Testis (tissue), 2 donors: ENCODE data around the gene PCBP2.

ENCODE experiments used
- POLR2A ChIP-seq: fragments of 450-650 bp; IDR thresholded peaks from one replicate; pipeline ENCODE4 v1.6.1; 2017; ENCODE audit warnings: antibody characterized with exemption, mild to moderate bottlenecking, moderate library complexity
- TF ChIP-seq, protein P1 (sequence below), 3 experiments: fragments of 450-650 bp in 2 of 3; fragments of 200-600 bp in 1 of 3; sonication (generic) in 1 of 3; IDR thresholded peaks; one replicate each; pipeline ENCODE4 v1.5.1; 2016 to 2019; ENCODE audit warnings: antibody characterized with exemption in 3 of 3, mild to moderate bottlenecking in 2 of 3, moderate library complexity in 1 of 3

DNA sequence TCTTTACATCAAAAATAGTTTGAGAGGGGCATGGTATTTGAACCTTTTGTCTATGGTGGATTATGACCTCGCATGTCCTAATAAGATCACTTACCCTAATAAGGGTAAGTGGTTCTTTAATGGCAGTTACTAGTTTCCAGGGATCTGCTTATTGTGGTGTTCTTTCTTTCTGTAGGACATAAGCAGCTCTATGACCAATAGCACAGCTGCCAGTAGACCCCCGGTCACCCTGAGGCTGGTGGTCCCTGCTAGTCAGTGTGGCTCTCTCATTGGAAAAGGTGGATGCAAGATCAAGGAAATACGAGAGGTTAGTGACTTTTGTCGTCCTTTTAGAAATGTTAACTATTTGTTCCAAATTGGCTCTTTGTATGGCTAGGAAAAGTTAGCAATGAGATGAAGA, 7.2 kb downstream of the PCBP2 start:
- TF ChIP-seq, protein P1, sequence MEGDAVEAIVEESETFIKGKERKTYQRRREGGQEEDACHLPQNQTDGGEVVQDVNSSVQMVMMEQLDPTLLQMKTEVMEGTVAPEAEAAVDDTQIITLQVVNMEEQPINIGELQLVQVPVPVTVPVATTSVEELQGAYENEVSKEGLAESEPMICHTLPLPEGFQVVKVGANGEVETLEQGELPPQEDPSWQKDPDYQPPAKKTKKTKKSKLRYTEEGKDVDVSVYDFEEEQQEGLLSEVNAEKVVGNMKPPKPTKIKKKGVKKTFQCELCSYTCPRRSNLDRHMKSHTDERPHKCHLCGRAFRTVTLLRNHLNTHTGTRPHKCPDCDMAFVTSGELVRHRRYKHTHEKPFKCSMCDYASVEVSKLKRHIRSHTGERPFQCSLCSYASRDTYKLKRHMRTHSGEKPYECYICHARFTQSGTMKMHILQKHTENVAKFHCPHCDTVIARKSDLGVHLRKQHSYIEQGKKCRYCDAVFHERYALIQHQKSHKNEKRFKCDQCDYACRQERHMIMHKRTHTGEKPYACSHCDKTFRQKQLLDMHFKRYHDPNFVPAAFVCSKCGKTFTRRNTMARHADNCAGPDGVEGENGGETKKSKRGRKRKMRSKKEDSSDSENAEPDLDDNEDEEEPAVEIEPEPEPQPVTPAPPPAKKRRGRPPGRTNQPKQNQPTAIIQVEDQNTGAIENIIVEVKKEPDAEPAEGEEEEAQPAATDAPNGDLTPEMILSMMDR (IDR thresholded peaks at IDR 0.05): no peak
- TF ChIP-seq POLR2A: no peak
